ENCODE measurements around the gene VRK1. TPM values are rescaled to one million over a fixed set of nuclear protein-coding genes. Genes with fewer than 3 reads are reported as not detected.

Gene VRK1
- total and polyA plus RNA-seq, 8 donors: 1.2 to 45.7 (median 10.6) TPM; not detected in 1

GRCh38 chr14:96797582-96798349 is 584 bp downstream of the VRK1 start:
- Histone ChIP-seq H3K27me3 (no peaks in the 10 kb centered on the region), H3K36me3 (no peaks in the 10 kb centered on the region), H3K4me3 (peak overlapping the region; percentile 76 to 95 (median 84)), H3K9me3 (no peaks in the 10 kb centered on the region), H3K4me1 (peaks cover 8 to 27% (median 14%) of the 10 kb centered on the region in 4 donors), H3K27ac (peak overlapping the region in 4 of 5 donors; percentile 30 to 82 (median 67))
- TF ChIP-seq POLR2AphosphoS5 (IDR thresholded peaks at IDR 0.05): no peak
- TF ChIP-seq CTCF (IDR thresholded peaks at IDR 0.05): no peak
- no peak for TF ChIP-seq POLR2A (IDR thresholded peaks at IDR 0.05)
- no peak for TF ChIP-seq EP300 (IDR thresholded peaks at IDR 0.05)
- WGBS, 5 donors: 1 to 3% (median 1%) methylated on average over 19 to 59 of the region's 59 CpGs
- DNase-seq: peak in 1 of 2 donors; percentile 49
- intact Hi-C loops (cut with DNase I; ENCODE audit: low total_unique reads): no loop called here

DNA sequence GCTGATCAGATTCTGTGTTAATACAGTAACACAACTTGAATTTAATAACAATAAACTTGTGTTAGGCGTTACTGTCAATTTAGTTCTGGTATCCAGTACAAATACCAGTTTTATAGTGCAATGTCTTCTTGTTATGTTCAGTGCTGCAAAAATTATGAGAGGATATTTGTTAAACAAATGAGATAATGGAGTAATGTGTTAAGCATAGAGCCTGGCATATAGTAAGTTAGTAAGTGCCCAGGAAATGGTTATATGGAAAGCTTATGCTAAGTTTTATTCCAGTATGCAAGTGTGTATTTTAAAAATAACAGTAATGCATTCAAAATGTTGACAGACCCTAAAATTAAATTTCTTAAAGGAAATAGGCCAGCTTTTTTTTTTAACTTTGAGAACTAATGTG is 1.8 kb downstream of the VRK1 start:
- DNase-seq: no peak
- Histone ChIP-seq H3K9me3 (no peaks in the 10 kb centered on the region), H3K4me3 (no peak overlapping the region), H3K4me1 (peaks cover 8 to 27% (median 14%) of the 10 kb centered on the region in 4 donors), H3K36me3 (no peaks in the 10 kb centered on the region), H3K27me3 (no peaks in the 10 kb centered on the region), H3K27ac (no peak overlapping the region)
- TF ChIP-seq POLR2A (IDR thresholded peaks at IDR 0.05) (no peak), EP300 (IDR thresholded peaks at IDR 0.05) (no peak), CTCF (IDR thresholded peaks at IDR 0.05) (no peak), POLR2AphosphoS5 (IDR thresholded peaks at IDR 0.05) (no peak)
- intact Hi-C loops (cut with DNase I; ENCODE audit: low total_unique reads): no loop called here
- 88 to 95% (median 90%) methylated on average over 1 of the region's 1 CpG for WGBS, 5 donors

- Histone ChIP-seq H3K27ac (no peak overlapping the region), H3K36me3 (no peaks in the 10 kb centered on the region), H3K9me3 (no peaks in the 10 kb centered on the region), H3K27me3 (no peaks in the 10 kb centered on the region), H3K4me1 (peaks cover 8 to 27% (median 14%) of the 10 kb centered on the region in 4 donors), H3K4me3 (no peak overlapping the region)
- WGBS, 5 donors: 88 to 91% (median 89%) methylated on average over 7 of the region's 7 CpGs
- DNase-seq: no peak
- intact Hi-C loops (cut with DNase I; ENCODE audit: low total_unique reads): no loop called here
- no peak for TF ChIP-seq POLR2A (IDR thresholded peaks at IDR 0.05)
- TF ChIP-seq EP300 (IDR thresholded peaks at IDR 0.05): no peak
- no peak for TF ChIP-seq CTCF (IDR thresholded peaks at IDR 0.05)
- no peak for TF ChIP-seq POLR2AphosphoS5 (IDR thresholded peaks at IDR 0.05)
Measured at GRCh38 chr14:96799489-96800054, 2.4 kb downstream of the VRK1 start.

- WGBS, 5 donors: 68 to 94% (median 91%) methylated on average over 5 of the region's 5 CpGs
- no peak for DNase-seq
- no peak overlapping the region for H3K27ac ChIP-seq
- no peak overlapping the region for H3K4me3 ChIP-seq
- H3K4me1 ChIP-seq: peaks cover 8 to 23% (median 13%) of the 10 kb centered on the region in 4 donors
- no peaks in the 10 kb centered on the region for H3K27me3 ChIP-seq
- intact Hi-C loops (cut with DNase I; ENCODE audit: low total_unique reads): no loop called here
- H3K9me3 ChIP-seq: no peaks in the 10 kb centered on the region
- no peaks in the 10 kb centered on the region for H3K36me3 ChIP-seq
- TF ChIP-seq CTCF (IDR thresholded peaks at IDR 0.05): no peak
- TF ChIP-seq POLR2AphosphoS5 (IDR thresholded peaks at IDR 0.05): no peak
- no peak for TF ChIP-seq POLR2A (IDR thresholded peaks at IDR 0.05)
- no peak for TF ChIP-seq EP300 (IDR thresholded peaks at IDR 0.05)
Measured at GRCh38 chr14:96801931-96802330, 4.7 kb downstream of the VRK1 start.

Data from stomach (tissue), 9 donors.